Muscle of arm (tissue), 12 donors: ENCODE measurements around the gene ARHGEF40. TPM values are rescaled to one million over a fixed set of nuclear protein-coding genes. Genes with fewer than 3 reads are reported as not detected.
"Not testable (repeated sequence)": the region's sequence is repeated elsewhere in the genome, so short reads cannot be mapped to it uniquely, and the experiment has no call there.

Experiments used
- DNase-seq: peaks from one replicate; pipeline ENCODE4 v3.0.0-alpha.2; 2013
- polyA plus RNA-seq, 12 donors: library from polyadenylated mRNA; unstranded; fragments of 120-200 nt; gene quantifications; one replicate each; pipeline ENCODE4 v1.2.1, GENCODE V29; 2013; ENCODE audit not compliant: insufficient read length in 12 of 12

Gene ARHGEF40
- polyA plus RNA-seq, 12 donors = 52.3 to 196 (median 66.0) TPM

DNA sequence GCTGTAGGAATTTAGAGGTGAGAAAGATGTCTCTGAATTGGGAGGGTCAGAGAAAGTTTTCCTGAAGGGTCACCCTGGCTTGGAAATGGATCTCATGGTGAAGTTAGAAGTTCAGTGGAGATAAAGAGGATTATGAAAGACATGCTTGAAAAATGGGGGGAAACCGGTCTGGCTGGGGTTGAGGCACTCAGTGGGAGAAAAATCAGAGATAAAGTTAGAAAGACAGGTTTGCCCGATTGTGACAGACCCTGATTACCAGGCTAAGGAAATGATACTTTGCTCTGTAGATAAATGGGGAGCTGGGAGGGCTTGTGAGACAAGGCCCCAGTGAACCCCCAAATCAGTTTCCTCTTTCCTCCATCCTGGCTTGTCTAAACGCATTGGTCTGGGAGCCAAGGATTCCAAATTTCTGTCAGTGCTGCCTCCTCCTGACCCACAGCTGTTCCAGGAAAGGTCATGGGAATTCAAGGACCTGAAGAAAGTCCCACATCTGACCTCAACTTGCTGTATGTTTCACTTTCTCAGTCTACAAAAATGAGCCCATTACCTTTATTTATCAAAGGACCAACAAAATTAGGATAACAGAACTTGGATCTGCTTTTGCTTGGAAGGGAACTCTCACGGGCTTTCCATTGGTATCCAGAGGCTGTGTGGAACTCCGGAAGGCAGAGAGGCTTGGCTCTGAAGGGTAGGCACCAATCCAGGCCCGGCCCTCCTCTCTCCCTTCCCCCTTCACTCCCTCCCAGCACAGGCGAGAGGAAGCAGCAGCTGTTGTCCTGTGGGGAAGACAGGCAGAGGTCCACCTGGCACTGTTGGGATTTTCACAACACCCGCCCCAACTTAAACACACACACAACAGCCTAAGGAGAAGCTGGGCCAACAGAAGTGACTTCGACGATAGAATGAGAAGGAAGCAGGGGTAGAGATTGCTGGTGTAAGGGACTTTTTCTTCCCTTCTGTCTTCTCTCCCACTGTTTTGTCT is 31.4 kb upstream of the ARHGEF40 start:
- peak; percentile 92 for DNase-seq

DNA sequence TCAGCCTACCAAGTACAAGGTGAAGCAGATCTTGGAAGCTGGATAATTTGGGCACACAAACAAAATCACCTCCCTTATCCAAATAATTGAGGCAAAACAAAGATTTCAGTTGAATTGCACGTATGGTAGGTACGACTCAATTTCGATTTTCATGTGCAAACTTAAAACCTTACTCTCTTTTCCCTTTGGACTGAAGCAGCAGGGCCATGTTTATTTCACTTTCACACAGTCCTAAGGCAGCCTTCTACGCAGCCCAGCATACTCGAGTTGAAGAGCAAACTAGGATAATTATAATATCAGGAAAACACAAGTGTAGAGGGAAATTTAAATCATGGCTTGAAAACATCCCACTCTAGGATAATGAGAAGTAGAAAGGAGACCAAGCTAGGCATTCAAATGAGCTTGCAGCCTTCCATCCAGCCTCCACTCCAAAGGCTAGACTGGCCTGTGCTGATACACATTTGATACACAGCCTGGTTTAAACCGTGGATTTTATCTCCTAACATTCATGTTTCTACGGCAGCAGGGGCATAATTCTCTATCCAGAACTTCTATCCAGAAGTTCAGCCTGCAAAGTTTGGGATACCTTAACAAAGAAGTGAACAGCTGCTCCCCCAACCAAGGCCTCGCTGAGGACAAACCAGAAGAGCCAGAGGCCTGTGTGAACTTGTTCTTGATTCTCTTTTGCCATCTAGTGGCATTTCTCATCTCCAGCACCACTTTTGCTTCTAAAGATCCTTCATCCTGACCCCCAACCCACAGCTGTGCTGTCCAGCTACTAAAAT is 30.3 kb upstream of the ARHGEF40 start:
- DNase-seq = peak; percentile 80

DNA sequence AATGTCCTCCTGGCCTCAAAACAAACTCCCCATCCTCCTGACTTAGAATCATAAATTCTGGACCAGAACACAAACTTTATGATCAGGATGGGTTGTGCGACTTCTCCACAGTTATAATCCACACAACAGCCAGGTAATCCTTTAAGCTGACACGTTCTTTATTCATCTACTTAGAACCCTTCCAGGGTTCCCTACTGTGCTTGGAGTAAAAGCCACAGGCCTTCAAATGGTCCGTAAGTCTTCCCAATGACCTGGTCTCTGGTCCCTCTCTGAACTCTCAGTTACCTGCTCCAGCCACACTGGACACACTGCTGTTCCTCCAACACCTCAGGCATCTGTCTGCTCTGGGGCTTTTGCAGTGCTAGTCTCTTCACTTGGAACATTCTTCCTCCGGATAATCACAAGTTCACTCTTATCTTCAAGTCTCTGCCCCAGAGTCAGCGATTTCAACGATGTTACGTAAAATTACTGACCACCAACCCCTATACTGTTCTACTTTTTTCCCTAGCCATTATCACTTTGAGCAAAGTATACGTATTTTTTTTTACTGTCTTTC is 29.7 kb upstream of the ARHGEF40 start:
- DNase-seq = no peak

DNA sequence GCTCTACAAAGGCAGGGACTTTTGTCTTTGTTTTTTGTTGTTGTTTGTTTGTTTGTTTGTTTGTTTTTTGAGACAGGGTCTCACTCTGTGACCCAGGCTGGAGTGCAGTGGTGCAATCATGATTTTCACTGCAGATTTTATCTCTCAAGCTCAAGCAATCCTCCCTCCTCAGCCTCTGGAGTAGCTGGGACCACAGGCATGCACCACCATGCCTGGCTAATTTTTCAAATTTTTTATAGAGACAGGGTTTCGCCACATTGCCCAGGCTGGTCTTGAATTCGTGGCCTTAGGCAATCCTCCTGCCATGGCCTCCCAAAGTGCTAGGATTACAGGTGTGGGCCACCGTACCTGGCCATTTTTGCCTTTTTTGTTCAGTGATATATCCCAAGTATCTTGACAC is 29.2 kb upstream of the ARHGEF40 start:
- not testable (repeated sequence) for DNase-seq

DNA sequence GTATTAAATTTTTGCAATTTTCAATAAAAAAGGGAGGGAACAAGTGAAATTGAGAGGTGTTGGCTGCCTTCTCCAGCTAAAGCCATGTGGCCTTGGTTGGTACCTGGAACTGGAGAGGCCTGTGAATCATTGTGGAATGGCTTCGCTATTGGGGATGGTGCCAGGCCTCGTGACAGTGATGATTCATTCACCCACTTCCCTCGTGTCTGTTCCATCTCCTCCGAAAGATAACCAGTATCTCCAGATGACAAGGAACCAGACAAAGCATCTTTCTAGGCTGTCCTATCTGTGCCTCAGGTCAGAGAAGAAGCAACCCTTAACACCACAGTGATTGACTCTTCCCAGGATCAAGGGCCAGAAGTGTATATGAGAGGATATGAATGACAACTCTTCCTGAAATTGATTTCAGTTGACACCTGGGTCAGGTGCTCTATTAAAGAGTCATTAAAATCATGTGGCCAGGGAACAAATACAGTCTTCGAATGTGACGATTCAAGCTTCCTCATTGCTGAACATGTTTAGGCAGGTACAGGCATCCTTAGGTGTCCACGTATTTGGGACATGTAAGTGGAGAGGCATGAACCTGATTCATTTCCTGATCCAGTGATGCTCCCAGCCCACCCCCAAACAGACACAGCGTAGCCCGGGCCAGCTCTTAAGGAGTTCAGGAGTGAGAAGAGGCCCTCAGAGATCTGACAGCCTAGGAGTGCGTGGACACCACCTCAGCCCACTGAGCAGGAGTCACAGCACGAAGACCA is 28.2 kb upstream of the ARHGEF40 start, which contains the start of gene RNASE7:
TSS of gene RNASE7 (plus strand) at position 687 of the 758 bp plus-strand sequence. CDS start 631 bp downstream, outside the sequence.
- DNase-seq = no peak

DNA sequence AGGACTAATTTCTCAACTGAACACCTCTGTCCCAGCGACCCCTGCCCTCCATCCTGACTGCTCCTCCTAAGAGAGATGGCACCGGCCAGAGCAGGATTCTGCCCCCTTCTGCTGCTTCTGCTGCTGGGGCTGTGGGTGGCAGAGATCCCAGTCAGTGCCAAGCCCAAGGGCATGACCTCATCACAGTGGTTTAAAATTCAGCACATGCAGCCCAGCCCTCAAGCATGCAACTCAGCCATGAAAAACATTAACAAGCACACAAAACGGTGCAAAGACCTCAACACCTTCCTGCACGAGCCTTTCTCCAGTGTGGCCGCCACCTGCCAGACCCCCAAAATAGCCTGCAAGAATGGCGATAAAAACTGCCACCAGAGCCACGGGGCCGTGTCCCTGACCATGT is 27.2 kb upstream of the ARHGEF40 start:
- DNase-seq = no peak

DNA sequence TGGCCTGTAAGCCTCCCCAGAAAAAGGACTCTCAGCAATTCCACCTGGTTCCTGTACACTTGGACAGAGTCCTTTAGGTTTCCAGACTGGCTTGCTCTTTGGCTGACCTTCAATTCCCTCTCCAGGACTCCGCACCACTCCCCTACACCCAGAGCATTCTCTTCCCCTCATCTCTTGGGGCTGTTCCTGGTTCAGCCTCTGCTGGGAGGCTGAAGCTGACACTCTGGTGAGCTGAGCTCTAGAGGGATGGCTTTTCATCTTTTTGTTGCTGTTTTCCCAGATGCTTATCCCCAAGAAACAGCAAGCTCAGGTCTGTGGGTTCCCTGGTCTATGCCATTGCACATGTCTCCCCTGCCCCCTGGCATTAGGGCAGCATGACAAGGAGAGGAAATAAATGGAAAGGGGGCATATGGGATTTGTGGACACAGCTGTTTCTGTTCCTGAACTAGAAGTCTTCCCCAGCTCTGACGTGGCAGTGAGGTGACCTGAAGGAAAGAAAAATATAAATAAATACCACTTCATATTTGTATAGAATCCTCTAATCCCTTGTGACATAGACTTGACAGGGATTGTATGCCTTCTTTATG is 26.6 kb upstream of the ARHGEF40 start:
- no peak for DNase-seq

DNA sequence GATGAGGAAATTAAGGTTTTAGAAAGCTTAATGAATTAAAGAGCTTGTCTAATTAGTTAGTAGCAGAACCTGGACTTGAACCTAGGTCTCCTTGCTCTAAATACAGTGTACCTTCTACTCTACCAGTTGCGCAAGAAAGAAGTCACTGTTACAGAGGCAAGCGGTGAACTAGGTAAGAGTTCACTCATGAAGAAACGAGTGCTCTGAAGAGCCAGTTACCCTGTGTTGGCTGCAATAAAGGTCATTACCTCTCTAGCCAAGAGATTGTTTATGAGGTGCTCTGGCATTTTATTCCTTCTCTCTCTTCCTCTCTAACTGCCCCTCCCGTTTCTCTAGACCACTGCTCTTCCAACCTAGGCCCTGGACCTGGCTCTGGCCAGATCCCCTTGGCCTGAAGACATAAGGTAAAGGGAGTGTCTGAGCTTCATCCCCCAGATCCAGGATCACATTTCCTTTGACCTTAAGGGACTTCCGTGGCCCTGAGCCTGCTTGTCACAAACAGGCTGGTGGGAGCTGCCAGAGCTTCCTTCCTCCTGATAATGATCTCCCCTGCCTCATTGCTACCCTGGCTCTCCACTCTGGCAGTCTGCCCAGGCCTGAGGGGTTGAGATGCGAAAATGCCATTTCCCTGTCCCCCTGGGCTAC is 26.0 kb upstream of the ARHGEF40 start:
- no peak for DNase-seq

DNA sequence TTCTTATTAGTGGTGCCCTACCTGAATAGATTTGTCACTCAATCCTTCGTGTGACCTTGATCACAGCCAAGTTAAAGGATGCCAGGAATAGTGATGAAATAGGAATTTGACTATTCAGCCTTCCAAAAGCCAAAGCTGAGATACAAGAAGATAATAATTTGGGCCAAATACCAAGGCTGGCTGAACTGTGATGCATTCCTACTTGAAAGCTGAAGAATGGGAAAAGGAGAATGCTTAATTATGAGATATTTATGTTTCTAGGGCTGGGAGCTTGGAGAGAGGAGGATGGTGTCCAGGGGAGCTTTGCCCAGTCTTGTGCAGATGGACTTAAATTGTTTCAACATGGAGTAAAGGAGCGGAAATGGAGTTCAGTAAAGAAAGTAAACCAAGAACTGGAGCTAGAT is 22.7 kb upstream of the ARHGEF40 start:
- DNase-seq = no peak

DNA sequence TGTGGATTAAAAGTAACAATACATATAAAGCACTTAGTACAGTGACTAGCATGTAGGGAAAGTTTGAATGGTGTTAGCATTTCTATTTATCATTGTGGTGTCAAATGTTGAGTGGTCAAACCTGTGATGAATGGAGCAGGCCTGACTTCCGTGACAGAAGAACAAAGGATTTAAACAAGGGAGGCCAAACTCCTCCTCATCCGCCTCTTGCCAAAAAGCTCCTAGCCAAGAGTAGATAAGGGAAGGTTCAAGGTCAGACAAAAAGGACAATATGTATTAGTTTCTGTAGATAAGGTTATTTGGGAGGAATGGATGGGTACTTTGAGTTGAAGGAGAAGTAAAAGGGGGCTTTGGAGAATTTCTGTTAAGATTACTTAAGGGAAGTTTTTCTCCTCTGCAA is 21.5 kb upstream of the ARHGEF40 start:
- no peak for DNase-seq

DNA sequence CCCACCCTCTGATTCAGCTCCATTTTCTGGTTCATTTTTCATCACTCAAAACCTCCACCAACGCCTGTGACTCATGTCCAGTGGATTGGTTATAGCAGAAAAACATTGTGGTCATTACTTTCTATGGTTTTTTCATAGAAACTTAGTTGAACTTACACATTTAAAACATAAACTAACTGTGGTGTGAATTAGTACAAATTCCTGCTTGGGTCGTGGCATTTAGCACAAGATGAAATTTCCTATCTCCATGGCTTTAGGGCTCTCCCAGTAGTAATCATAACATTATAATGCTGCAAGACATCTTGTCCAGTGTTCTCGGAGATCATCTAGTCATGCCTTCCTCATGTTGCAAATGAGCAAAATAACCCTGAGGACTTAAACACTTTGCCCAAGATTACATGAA is 20.8 kb upstream of the ARHGEF40 start:
- no peak for DNase-seq

DNA sequence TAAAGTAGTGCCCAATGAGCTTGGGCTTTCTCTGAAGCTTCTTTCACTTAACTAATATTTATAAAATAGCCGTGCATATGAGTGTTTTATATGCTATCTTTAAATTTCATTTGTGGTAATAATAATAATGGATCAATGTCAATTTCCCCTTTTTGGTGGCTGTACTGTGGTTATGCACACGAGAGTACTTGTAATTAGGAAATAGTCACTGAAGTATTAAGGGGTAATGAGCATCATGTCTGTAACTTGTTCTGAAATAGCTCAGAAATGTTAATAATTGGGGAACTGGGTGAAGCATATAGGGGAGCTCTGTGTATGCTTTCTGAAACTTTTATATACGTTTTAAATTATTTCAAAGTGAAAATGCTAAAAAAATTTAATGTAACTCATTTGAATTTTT is 19.5 kb upstream of the ARHGEF40 start:
- no peak for DNase-seq

DNA sequence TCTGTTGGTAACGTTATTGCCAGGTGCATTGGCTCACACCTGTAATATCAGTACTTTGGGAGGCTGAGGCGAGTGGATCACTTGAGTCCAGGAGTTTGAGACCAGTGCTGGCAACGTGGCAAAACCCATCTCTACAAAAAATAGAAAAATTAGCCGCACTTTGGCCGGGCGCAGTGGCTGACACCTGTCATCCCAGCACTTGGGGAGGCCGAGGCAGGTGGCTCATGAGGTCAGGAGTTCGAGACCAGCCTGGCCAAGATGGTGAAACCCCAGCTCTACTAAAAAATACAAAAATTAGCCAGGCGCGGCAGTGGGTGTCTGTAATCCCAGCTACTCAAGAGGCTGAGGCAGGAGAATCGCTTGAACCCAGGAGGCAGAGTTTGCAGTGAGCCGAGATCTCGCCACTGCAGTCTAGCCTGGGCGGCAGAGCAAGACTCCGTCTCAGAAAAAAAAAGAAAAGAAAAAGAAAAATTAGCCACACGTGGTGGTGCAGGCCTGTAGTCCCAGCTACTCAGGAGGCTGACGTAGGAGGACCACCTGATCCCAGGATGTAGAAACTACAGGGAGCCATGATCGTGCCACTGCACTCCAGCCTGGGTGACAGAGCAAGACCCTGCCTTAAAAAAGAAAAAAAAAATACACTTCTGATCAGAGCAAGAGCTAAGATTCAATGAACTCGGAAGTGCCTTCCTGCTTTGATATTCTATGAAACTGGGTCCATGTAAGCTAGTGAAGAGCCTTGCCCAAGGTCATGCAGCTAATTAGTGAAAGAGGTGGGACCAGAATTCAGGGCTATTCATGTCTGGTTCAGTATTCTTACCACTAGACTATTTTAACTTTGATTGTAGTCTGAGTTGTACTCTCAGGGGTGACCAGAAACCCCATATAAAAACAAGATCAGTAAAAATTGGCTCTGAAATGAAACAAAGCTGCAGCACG is 16.7 kb upstream of the ARHGEF40 start:
- no peak for DNase-seq

DNA sequence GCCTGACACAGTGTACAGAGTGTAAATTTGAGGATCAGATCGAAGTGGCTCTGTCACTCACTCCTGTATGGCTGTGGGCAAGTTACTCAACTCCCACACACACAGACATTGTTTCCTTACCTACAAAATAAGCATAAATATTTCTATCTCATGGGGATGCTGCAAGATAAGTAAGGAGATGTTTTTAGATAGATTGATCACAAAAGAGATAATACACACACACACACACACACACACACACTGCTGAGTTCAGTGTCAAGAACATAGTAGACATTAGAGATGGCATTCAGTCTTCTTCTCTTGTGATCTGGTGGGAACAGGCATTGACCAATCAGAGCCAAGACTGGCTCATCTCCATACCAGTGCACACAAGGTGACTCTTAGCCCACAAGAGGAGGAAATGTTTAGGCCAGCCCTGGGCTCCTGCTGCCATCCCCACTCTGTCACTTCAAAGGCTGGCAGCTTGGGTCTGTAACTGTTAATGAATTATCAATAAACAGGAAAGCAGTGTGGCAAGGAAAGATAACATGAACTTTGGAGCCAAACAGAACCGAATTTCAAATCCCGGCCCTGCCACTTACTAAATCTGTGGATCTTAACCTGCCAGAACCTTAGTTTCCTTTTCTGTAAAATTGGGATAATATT is 15.9 kb upstream of the ARHGEF40 start:
- DNase-seq = no peak

DNA sequence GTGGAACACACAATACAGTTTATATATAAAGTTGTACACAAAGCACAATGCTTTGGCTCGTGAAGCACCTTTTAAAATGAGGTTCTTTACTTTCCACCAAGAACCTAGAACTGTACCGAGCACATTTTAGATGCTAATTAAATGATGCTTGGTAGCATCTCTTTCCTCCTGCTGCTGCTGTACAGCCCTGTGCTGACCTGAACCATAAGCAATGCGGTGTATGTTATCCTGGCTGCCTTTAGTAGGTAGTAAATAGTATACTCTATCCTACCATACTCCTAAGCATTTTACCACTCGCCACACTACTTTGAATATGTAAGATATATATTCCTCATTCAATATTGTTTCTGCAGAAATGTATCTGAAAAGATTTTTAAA is 15.3 kb upstream of the ARHGEF40 start:
- DNase-seq = no peak

DNA sequence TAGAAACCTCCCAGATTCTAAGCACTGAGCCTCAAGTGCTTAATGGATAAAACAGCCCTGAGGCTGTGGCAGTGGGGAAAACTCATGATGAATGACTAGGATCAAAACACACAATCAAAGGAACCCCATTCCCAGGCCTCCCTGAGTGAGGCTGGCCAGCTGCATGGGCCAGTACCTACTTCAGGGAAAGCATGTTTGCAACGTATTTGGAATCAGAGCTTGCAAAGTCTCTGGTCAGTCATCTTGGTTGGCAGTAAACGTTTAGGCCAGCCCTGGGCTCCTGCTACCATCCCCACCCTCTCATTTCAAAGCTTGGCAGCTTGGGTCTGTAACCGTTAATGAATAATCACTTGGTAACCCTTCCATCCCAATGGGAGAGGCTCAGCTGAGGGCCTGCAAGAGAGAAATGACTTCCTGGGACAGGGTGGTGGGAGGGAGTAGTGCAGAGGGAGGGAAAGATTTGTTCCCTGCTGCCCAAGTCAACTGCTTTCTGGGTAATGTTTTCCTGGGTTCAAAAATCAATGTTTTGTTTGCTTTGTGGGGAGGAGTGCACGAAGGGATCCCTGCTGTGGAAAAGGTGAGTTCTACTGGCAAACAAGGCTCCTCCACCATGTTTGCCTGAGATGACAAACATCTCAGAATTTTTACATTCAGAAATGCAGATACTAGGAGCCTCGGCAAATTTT is 14.5 kb upstream of the ARHGEF40 start:
- DNase-seq = peak; percentile 21

DNA sequence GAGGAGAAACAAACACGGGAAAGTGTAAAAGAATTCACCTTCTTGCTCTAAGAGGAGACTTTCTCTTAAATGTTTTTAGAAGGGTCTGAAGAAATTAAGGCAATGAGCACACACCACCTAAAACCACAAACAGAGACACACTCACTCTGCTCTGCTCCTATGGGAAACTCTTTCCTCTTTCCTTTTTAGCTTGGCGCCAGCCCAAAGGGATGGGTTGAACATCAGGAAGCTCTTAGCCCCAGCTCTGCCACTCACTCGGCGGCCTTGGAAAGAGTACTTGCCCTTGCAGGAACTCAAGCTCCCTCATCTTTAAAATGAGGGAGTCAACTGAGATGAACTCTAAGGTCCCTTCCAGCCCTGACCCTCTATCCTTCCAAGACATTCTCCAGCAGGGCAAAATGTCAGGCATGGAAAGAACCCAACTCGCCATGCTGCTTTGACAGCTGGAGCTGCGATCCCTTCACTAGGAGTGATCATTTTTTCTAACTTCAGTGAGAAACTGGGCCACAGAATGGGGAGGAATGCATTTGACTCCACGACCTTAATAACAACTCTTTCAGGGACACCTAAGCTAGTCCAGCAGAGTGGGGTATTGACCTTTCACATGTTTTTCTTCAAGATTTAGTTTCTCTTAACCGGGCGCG is 13.5 kb upstream of the ARHGEF40 start:
- DNase-seq = peak; percentile 21
